Measurements from ENCODE around the gene NKX6-1.

Gene NKX6-1

GRCh38 chr4:84498203-84498934 is 723 bp downstream of the NKX6-1 start:
- no peak for DNase-seq (ENCODE audit: low read depth)

DNA sequence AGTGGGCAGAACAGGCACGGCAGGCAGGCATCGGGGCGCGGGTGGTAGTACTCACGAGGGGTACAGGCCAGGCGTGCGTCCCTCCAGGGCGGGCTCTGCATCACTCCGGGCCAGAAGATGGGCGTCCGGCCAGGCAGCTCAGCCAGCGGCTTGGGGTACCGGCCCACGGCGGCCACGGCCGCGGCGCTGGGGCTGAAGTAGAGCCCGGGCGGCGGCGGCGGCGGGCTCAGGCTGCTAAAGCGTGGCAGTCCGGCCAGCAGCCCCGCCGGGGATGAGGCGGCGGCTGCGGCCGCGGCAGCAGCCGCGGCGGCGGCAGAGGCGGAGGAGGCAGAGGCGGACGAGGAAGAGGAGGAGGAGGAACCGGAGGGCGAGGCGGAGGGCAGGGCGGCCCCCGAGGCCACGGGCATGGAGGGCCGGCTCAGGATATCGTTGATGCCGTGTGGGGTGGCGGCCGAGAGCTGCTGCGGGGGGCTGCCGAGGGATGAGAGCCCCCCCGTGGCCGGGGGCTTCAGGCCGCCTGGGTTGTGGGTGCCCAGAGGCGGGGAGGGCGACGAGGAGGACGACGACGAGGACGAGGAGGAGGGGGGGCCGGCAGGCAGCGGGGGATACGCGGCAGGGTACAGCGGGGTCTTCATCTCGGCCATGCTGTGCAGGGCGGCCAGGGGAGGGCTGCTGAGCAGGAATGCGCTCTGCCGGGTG is 1.4 kb downstream of the NKX6-1 start:
- no peak for DNase-seq (ENCODE audit: low read depth)

DNA sequence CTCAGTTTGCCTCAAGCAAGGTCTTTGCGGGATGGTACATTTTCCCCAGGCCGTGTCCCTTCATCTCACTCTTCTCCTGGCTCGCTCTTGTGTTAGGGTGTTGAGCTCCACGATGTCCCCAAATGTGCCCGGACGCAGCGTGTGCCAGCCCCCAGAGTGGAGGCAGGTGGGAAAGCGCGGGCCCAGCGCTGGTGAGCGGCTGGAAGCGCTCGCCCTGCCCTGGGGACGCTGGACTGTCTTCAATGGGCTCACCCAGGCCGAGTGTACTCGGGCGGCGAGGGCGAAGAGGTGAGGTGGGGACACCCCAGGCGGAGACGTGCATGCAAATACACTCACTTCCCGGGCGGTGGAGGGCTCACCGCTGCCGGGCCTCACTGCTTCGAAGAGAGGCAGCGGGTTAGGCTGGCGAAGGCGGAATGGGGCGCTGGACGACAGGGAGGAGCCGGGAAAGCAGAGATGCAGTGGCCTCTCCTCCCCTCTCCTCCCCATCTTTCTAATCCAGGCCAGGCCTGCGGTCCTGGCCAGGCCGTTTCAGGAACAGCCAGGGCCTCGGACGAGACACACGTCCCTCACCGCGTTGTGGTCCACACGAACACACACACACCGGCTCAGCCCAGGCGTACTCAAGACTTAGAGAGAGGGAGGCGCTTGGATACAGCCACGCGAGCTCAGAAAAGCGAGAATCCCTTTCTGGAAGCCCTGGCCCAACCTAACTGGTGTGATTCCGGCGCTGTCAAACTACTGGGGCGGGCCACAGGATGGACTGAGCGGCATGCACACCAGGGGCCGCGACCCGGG is 2.2 kb downstream of the NKX6-1 start:
- no peak for DNase-seq (ENCODE audit: low read depth)

DNA sequence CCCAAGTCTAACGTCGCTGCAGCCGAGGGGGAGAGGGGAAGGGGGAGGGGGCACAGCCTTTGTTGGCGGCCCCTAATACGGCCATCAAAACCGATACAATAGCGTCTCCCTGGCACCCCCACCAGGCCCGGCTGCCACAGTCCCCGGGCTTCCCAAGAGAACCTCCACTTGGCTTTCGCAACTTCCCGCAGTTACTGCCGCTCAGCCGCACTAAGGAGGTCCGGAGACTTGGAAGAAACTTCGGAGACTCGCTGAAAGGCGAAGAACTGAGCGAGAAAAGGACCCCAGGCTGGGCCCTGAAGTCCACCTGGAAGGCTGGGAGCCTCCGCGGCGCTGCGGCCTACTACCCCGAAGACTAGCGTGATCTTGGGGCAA is 2.8 kb downstream of the NKX6-1 start:
- no peak for DNase-seq (ENCODE audit: low read depth)

GRCh38 chr4:84495794-84496261 is 3.3 kb downstream of the NKX6-1 start:
- no peak for DNase-seq (ENCODE audit: low read depth)

GRCh38 chr4:84495118-84495793 is 3.8 kb downstream of the NKX6-1 start:
- no peak for DNase-seq (ENCODE audit: low read depth)

- no peak for DNase-seq (ENCODE audit: low read depth)
These were observed 4.6 kb downstream of the NKX6-1 start for GRCh38 chr4:84494531-84494930.

DNA sequence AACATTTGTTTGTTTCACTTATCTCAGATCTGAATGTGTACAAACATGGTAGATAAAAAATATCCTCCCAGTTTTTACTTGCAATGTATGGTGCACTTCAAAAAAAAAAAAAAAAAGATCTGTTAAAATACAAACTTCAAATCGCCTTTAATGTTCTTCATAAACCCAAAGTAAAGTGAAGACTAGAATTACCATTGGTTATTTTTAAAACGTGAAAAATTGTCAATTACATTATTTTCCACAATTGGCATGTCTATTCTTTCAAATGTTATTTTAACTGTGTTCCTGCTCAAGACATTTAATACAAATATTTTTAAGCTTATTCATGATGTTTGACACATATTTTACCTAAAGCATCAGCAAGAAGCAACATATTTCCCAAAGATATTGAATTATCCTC is 5.0 kb downstream of the NKX6-1 start:
- DNase-seq (ENCODE audit: low read depth): no peak

DNA sequence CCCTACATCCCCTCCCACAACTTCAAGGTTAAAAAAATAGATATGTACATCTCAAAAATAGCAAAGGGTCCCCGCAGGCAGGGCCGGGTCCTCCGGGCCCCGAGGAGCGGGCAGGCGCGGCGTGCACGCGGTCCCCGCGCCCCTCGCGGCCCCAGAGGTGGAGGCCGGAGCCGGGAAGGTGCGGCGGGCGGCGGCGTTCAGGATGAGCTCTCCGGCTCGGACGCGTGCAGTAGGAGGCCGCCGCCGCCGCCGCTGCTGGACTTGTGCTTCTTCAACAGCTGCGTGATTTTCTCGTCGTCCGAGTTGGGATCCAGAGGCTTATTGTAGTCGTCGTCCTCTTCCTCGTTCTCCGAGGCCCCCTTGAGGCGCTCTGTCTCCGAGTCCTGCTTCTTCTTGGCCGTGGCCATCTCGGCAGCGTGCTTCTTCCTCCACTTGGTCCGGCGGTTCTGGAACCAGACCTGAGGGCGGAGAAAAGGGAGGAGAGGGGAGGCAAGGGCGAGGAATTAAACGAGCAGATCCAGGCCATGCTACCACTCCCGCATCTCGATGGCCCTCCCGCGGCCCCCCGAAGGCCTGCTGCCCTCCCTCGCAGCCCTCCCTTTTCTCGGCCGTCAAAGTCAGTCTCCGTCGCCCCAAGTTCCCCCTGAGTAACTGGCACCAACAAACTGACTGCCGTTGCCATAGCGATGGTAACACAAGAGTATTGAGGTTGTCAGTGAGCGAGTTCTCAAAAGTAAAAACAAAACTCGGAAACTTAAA is 5.8 kb downstream of the NKX6-1 start:
- no peak for DNase-seq (ENCODE audit: low read depth)

DNA sequence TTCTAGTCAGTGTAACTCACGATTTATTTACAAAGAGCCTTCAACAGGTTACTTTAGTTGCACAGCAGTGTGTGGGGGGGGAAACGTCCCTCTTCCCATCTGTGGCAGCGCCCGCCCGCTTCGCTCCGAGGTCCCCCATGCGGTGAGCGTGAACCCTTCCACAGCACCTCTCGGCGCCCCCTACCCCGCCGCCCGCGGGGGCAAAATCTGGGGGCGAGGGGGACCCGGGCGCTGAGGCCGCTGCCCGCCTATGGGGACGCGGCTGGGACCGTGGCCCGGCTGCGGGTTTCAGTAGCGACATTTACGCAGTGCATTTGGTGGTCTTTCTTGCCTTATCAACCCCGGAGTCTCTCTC is 6.4 kb downstream of the NKX6-1 start:
- DNase-seq (ENCODE audit: low read depth): no peak

GRCh38 chr4:84492290-84492689 is 6.8 kb downstream of the NKX6-1 start:
- no peak for DNase-seq (ENCODE audit: low read depth)

GRCh38 chr4:84491481-84491880 is 7.6 kb downstream of the NKX6-1 start:
- no peak for DNase-seq (ENCODE audit: low read depth)

DNA sequence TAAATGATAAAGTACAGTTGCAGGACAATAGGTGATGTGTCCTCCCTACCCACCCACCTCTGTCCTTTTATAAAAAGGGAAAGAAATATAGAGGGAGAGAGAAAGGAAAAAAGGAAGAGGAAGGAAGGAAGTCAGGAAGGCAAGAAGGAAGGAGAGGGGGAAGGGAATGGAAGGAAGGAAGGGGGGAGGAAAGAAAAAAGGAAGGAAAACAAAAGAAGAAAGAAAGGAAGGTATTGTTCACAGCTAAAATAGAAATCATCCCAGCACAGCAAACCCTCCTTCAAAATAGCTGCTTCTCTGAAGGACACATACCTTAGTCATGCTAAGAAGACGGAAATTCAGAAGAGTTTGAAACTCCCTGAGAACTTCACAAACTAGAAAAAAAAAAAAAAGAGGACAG is 8.4 kb downstream of the NKX6-1 start:
- DNase-seq (ENCODE audit: low read depth): no peak

DNA sequence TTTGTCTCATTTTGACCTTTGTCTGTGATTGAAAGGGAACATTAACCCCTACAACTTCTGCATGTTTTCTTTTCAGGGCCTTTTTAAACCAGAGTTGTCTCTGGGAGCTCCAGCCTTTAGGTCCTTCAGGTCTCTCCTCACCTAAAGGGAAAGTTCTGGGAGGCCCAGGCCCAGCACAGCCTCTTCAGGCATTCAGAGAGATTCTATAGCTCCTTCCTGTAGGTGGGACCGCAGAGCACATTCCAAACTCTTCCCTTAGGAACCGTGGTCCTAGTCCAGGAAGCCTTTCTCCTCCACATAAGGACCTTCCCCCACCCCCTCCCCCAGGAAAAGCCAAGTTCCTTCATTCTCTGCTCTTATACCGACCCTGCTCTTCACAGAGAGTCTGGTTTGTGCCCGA is 14.9 kb downstream of the NKX6-1 start:
- no peak for DNase-seq (ENCODE audit: low read depth)

GRCh38 chr4:84483688-84484087 is 15.4 kb downstream of the NKX6-1 start:
- DNase-seq (ENCODE audit: low read depth): no peak

GRCh38 chr4:84482564-84483563 is 16.2 kb downstream of the NKX6-1 start:
- no peak for DNase-seq (ENCODE audit: low read depth)

DNA sequence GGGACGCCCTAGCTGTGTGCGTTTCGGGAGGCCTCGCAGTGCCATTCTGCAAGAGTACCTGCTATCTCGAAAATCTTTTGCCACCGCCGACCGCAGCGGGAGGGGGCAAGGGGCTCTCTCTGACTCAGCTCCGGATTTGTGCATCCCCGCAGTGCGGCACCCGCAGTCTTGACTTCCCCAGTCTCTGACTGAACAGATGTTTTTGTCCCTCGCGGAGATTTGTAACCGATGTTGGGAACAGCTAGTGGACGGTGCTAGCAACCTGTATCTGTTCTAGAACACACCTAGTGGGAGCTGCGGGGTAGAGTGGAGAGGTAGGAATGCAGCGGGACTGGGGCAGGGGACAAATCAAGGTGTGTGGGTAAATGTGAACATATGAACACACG is 17.2 kb downstream of the NKX6-1 start:
- DNase-seq (ENCODE audit: low read depth): no peak

DNA sequence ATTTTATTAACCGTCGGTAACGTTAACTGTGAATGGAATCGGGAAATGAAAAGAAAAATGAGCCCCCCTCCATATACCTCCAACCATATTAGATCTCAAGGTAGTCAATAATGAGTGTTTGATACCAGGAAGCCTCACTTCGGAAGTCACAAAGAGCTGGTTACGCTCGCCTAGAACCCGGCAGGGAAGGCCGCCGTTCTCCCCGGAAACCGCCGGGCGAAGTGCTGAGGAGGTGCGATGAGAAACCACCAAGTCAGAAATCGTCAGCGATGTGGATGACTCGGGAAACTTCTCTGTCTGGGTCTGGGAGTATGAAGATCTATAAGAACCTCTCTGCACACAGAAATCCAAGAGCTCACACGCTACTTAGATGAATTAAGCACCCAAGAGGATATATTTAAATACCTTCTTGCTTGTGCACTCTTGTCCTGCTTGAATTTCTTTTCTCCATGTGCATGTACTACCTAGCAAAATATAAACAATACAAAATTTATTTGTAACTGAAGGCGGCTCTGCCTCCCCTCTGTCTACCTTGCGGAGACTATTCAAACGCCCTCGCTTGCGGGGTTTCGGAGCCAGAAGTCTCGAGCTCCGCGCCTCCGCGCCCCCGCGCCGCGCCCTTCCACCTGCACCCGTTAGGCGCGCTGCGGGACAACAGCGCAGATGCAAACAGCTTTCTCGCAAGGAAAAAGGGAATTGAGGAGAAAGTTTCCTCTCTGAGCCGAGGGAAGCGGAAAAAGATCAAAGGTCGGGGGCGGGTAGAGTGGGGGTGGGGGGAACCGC is 17.8 kb downstream of the NKX6-1 start:
- no peak for DNase-seq (ENCODE audit: low read depth)

GRCh38 chr4:84480082-84480481 is 19.0 kb downstream of the NKX6-1 start:
- DNase-seq (ENCODE audit: low read depth): no peak

- no peak for DNase-seq (ENCODE audit: low read depth)
These were observed 19.4 kb downstream of the NKX6-1 start for GRCh38 chr4:84479663-84480062.

Measured in activated T-cell treated with anti-CD3 and anti-CD28 coated beads for 1 hour (primary cell).